OCI-LY1 (cell line): ENCODE data around the gene RAMP3.

Source experiments
- CTCF ChIP-seq: fragments of 200-600 bp; sonication (generic), shearing (Covaris generic); IDR thresholded peaks from 2 replicates; pipeline ENCODE4 v1.5.1; 2017; ENCODE audit warnings: mild to moderate bottlenecking, antibody characterized with exemption, low read length, moderate library complexity, mixed read lengths
- EZH2 ChIP-seq: fragments of 200-600 bp; sonication (generic), shearing (Covaris generic); IDR thresholded peaks from 2 replicates; pipeline ENCODE4 v1.8.0; 2017; ENCODE audit warnings: borderline replicate concordance, mixed run types, mild to moderate bottlenecking, antibody characterized with exemption, low read length, moderate library complexity, mixed read lengths

GRCh38 chr7:45146531-45147379, 10.8 kb upstream of the RAMP3 start:
- no peak for TF ChIP-seq EZH2
- peak; percentile 12; the same call in 1 of the 2 replicates for TF ChIP-seq CTCF
